ENCODE measurements around the gene CCDC8. TPM values are rescaled to one million over a fixed set of nuclear protein-coding genes. Genes with fewer than 3 reads are reported as not detected.

Gene CCDC8
- total and polyA plus RNA-seq, 9 of the 15 experiments (the other 6 are each of a cell fraction or from before 2014, with no cell fraction given) = 0.68 to 30.8 (median 15.6) TPM

DNA sequence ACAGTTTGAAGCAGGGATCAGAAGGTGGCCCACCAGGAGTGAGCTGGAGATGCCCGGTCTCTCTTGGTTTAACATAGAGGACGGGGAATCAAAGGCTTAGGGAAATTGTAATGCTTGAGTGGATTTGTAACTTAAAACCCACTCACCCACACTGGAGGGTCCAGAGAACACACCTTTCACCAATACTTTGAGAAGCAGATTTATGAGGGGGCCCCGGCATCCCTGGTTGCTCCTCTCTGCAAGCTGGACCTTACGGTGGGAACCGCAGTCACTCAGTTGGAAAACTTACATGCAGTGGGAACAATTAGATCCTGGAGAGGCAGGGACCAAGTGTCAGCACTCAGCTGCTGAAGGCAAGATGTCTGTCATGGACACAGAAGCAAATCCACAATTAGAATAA is 45.9 kb downstream of the CCDC8 start (continued):
- TF ChIP-seq, protein P1, sequence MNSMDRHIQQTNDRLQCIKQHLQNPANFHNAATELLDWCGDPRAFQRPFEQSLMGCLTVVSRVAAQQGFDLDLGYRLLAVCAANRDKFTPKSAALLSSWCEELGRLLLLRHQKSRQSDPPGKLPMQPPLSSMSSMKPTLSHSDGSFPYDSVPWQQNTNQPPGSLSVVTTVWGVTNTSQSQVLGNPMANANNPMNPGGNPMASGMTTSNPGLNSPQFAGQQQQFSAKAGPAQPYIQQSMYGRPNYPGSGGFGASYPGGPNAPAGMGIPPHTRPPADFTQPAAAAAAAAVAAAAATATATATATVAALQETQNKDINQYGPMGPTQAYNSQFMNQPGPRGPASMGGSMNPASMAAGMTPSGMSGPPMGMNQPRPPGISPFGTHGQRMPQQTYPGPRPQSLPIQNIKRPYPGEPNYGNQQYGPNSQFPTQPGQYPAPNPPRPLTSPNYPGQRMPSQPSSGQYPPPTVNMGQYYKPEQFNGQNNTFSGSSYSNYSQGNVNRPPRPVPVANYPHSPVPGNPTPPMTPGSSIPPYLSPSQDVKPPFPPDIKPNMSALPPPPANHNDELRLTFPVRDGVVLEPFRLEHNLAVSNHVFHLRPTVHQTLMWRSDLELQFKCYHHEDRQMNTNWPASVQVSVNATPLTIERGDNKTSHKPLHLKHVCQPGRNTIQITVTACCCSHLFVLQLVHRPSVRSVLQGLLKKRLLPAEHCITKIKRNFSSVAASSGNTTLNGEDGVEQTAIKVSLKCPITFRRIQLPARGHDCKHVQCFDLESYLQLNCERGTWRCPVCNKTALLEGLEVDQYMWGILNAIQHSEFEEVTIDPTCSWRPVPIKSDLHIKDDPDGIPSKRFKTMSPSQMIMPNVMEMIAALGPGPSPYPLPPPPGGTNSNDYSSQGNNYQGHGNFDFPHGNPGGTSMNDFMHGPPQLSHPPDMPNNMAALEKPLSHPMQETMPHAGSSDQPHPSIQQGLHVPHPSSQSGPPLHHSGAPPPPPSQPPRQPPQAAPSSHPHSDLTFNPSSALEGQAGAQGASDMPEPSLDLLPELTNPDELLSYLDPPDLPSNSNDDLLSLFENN (IDR thresholded peaks at IDR 0.05; ENCODE audit: low read depth in 2 of 2, low read length in 2 of 2) = no peak
- no peak for TF ChIP-seq ZKSCAN3 (CRISPR knock-in tag; IDR thresholded peaks at IDR 0.05)
- TF ChIP-seq E2F4 (CRISPR knock-in tag; IDR thresholded peaks at IDR 0.05; ENCODE audit: low read depth) = no peak
- TF ChIP-seq ZBTB11 (CRISPR knock-in tag; IDR thresholded peaks at IDR 0.05) = no peak
